Body of pancreas (tissue), 4 donors: Measurements from ENCODE around the gene PTPRN2. TPM values are rescaled to one million over a fixed set of nuclear protein-coding genes. Genes with fewer than 3 reads are reported as not detected.

Experiments used
- ATAC-seq: fragments of 150-250 bp; one replicate; pipeline ENCODE4 v1.9.1; 2016
- DNase-seq, 4 donors: peaks; one replicate each; pipeline ENCODE4 v3.0.0-alpha.2; 2019
- H3K27ac ChIP-seq, 4 donors: fragments of 200-600 bp; sonication (generic); 1 replicate in 3 of 4; 2 replicates in 1 of 4; pipeline versions ENCODE4 v1.5.1 to v1.6.1; 2016 to 2019; ENCODE audit warnings: mild to moderate bottlenecking in 1 of 4, mixed read lengths in 1 of 4, moderate library complexity in 1 of 4
- H3K27me3 ChIP-seq, 2 donors: fragments of 200-600 bp; sonication (generic); one replicate each; pipeline ENCODE4 v1.6.0; 2016; ENCODE audit warnings: mild to moderate bottlenecking in 1 of 2
- H3K36me3 ChIP-seq, 2 donors: fragments of 200-600 bp; sonication (generic); replicated peaks in 1 of 2; 2 replicates each; pipeline ENCODE4 v1.5.1; 2016; ENCODE audit warnings: low read depth in 2 of 2; ENCODE audit not compliant: insufficient read depth in 1 of 2
- H3K4me1 ChIP-seq: fragments of 200-600 bp; sonication (generic); one replicate; pipeline ENCODE4 v1.6.0; 2016
- H3K4me3 ChIP-seq, 2 donors: fragments of 200-600 bp; sonication (generic); 1 replicate in 1 of 2; 2 replicates in 1 of 2; pipeline ENCODE4 v1.5.1; 2016 to 2019
- H3K9me3 ChIP-seq, 3 donors: fragments of 200-600 bp; sonication (generic); 1 replicate in 2 of 3; 2 replicates in 1 of 3; pipeline ENCODE4 v1.5.1; 2016
- CTCF ChIP-seq, 7 experiments: fragments of 450-650 bp in 4 of 7; fragments of 200-600 bp in 3 of 7; sonication (generic) in 3 of 7; IDR thresholded peaks; one replicate each; pipeline ENCODE4 v1.5.1; 2016 to 2019; ENCODE audit warnings: antibody characterized with exemption in 7 of 7
- POLR2A ChIP-seq, 3 donors: fragments of 450-650 bp; IDR thresholded peaks; one replicate each; pipeline ENCODE4 v1.6.1; 2016; ENCODE audit warnings: antibody characterized with exemption in 3 of 3, mild to moderate bottlenecking in 2 of 3
- whole genome bisulfite sequencing, 2 donors: methylation state at CpG; one replicate each; pipeline ENCODE4 v1.1.5; 2017; 5-methylcytosine and 5-hydroxymethylcytosine counted together
- intact Hi-C: fragments of 100-400 bp; cut with DNase I; formaldehyde crosslinking; loops from one replicate; pipeline ENCODE4 v1.15.1; 2023
- total RNA-seq, 2 donors: library from RNA; depleted of rRNA; stranded (reverse); fragments of >200 nt; gene quantifications; one replicate each; pipeline ENCODE4 v1.1.0, GENCODE V29; 2016

PTPRN2 gene
- total RNA-seq, 2 donors from 2014 or later, result 31.6 to 76.1 TPM

GRCh38 chr7:158541346-158542010 lies 46.1 kb downstream of the PTPRN2 start:
- Histone ChIP-seq H3K4me1 (no peaks in the 10 kb centered on the region), H3K36me3 (no peaks in the 10 kb centered on the region), H3K27ac (no peak overlapping the region), H3K9me3 (no peaks in the 10 kb centered on the region), H3K27me3 (no peaks in the 10 kb centered on the region), H3K4me3 (no peak overlapping the region)
- WGBS, 2 donors, result 69 to 79% methylated on average over 13 of the region's 13 CpGs
- intact Hi-C loops, result no loop called here
- TF ChIP-seq CTCF (IDR thresholded peaks at IDR 0.05), result no peak
- TF ChIP-seq POLR2A (IDR thresholded peaks at IDR 0.05), result no peak
- ATAC-seq (no peak), DNase-seq (no peak)

GRCh38 chr7:158539711-158540146 lies 47.9 kb downstream of the PTPRN2 start:
- no peak for DNase-seq
- no peaks in the 10 kb centered on the region for H3K27me3 ChIP-seq
- intact Hi-C loops, result no loop called here
- H3K27ac ChIP-seq, result no peak overlapping the region
- 63 to 82% methylated on average over 5 to 12 of the region's 12 CpGs for WGBS, 2 donors
- no peaks in the 10 kb centered on the region for H3K36me3 ChIP-seq
- ATAC-seq, result no peak
- TF ChIP-seq CTCF (IDR thresholded peaks at IDR 0.05) (no peak), POLR2A (IDR thresholded peaks at IDR 0.05) (no peak)
- peaks cover 6% of the 10 kb centered on the region for H3K4me1 ChIP-seq
- no peaks in the 10 kb centered on the region for H3K9me3 ChIP-seq
- H3K4me3 ChIP-seq, result no peak overlapping the region

GRCh38 chr7:158538156-158538946 lies 49.3 kb downstream of the PTPRN2 start:
- 91 to 93% methylated on average over 32 to 33 of the region's 36 CpGs for WGBS, 2 donors
- intact Hi-C loops, result no loop called here
- ATAC-seq (no peak), DNase-seq (no peak)
- Histone ChIP-seq H3K27ac (no peak overlapping the region), H3K4me3 (no peak overlapping the region), H3K36me3 (no peaks in the 10 kb centered on the region), H3K4me1 (peaks cover 6% of the 10 kb centered on the region), H3K9me3 (no peaks in the 10 kb centered on the region), H3K27me3 (no peaks in the 10 kb centered on the region)
- TF ChIP-seq POLR2A (IDR thresholded peaks at IDR 0.05), result no peak
- no peak for TF ChIP-seq CTCF (IDR thresholded peaks at IDR 0.05)

- Histone ChIP-seq H3K27ac (no peak overlapping the region), H3K27me3 (no peaks in the 10 kb centered on the region), H3K9me3 (no peaks in the 10 kb centered on the region), H3K4me3 (no peak overlapping the region), H3K36me3 (no peaks in the 10 kb centered on the region), H3K4me1 (peaks cover 6% of the 10 kb centered on the region)
- TF ChIP-seq CTCF (IDR thresholded peaks at IDR 0.05), result no peak
- TF ChIP-seq POLR2A (IDR thresholded peaks at IDR 0.05), result no peak
- DNase-seq, result no peak
- 78 to 89% methylated on average over 7 of the region's 7 CpGs for WGBS, 2 donors
- no peak for ATAC-seq
- intact Hi-C loops, result no loop called here
Observed at GRCh38 chr7:158537516-158537882, 50.1 kb downstream of the PTPRN2 start.
